HPDE6-E6E7 (cell line): ENCODE measurements around the gene ARHGAP18.
"Not testable (repeated sequence)": the region's sequence is repeated elsewhere in the genome, so short reads cannot be mapped to it uniquely, and the experiment has no call there.

Experiments used
- DNase-seq: peaks from one replicate; pipeline ENCODE4 v3.0.0; 2011; ENCODE audit warnings: missing footprints; ENCODE audit errors: extremely low spot score

Gene ARHGAP18

DNA sequence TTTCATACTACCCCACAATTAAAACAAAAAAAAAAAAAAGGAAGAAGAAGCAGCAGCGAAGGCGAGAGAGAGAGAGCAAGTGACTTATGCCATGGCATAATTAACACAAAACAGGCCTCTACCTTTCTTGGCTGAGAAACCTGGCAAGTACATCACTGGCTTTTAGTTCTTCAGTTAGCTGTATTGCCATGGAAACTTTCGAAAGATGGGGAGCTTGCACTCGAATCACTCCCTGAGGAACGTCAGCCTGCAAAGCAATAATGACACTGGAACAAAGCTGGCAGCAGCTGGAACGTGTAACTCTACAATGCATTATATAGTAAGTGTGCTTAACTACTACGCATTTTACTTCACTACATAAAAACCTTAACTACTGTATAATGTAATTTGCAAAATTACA lies 126.1 kb downstream of the ARHGAP18 start:
- DNase-seq: no peak

DNA sequence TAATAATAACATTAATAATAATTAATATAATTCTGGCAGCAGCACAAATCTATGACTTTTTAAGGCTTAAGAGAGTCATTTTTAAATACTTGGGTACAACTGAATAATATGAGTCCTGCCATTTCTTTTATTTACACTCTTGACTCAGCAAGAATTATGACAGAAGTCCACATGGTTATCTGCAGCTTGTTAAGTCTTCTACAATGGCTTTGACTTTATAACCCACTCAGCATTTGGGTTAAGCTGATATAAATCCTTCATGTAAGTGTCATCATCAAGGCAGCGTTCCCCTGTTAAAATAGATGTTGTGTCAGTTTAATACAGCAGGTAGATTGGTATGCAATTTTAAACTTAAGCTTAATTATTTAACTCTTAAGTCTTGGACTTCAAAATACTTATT lies 131.7 kb downstream of the ARHGAP18 start:
- no peak for DNase-seq

DNA sequence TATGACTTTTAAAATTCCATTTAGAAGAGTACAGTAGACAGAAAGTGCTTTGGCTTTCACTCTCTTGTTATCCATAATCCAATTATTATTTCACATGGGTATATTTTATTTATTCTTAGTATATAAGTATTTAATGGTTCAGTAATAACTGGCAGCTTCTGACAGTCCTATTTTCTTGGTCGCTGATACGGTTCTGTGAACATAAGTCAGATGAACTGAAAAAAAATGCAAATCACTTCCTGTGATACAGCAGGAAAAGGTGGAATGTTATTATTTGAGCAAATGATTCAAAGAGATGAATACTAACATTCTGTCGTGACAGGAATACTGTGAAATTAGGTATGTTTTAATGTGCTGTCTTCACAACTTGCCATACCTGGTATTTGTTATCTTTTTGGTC lies 132.3 kb downstream of the ARHGAP18 start:
- DNase-seq: no peak

DNA sequence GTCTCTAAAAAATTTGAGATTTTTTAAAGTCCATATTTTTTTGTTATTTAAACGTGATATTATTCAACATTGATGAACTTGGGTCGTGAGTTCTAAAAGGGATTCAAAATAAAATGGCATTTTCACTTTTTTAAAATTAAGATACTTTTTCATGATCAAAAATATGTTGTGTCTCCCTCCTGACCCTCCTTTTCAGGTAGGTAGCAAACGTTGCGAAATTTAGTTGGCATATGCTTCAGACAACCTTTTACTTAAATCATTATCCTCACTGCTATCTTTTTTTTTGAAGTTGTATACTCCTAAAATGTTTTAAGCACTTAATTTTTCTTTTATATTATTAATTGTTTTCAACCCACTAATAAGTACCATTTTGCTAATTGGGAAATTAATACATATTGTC lies 133.5 kb downstream of the ARHGAP18 start:
- DNase-seq: no peak

DNA sequence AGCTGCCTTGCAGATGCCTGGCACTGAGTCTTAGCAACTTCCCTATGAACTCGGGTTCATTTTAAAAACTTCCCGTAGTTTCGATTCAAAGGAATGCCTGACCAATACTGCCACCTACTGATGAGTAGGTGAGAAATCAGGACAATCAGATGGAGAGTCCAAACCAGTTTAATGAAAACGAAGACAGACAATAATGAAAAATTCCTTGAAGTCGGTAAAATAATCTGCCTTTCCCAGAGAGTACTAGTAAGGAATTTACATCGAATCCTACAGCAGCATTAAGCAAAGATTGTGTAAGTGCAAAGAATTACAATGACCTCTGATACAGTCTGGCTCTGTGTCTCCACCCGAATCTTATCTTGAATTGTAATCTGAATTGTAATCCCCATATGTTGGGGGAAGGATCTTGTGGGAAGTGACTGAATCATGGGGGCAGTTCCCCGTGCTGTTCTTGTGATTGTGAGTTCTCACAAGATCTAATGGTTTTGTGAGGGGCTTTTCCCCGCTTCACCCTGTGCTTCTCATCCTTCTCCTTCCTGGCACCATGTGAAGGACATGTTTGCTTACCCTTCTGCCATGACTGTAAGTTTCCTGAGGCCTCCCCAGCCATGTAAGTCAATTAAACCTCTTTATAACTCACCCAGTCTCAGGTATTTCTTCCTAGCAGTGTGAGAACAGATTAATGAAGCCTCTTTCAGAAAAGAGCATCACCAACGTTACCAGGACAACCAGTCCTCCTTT lies 134.4 kb downstream of the ARHGAP18 start:
- peak; percentile 22 for DNase-seq

DNA sequence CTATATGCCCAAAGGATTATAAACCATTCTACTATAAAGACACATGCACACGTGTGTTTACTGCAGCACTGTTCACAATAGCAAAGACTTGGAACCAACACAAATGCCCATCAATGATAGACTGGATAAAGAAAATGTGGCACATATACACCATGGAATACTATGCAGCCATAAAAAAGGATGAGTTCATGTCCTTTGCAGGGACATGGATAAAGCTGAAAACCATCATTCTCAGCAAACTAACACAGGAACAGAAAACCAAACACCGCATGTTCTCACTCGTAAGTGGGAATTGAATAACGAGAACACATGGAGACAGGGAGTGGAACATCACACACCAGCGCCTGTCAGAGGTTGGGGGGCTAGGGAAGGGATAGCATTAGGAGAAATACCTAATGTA lies 135.4 kb downstream of the ARHGAP18 start:
- not testable (repeated sequence) for DNase-seq

DNA sequence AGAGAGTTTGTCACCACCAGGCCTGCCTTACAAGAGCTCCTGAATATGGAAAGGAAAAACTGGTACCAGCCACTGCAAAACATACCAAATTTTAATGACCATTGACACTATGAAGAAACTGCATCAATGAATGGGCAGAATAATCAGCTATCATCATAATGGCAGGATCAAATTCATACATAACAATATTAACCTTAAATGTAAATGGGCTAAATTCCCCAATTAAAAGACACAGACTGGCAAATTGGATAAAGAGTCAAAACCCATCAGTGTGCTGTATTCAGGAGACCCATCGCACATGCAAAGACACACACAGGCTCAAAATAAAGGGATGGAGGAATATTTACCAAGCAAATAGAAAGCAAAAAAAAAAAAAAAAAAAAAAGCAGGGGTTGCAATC lies 139.0 kb downstream of the ARHGAP18 start:
- not testable (repeated sequence) for DNase-seq

DNA sequence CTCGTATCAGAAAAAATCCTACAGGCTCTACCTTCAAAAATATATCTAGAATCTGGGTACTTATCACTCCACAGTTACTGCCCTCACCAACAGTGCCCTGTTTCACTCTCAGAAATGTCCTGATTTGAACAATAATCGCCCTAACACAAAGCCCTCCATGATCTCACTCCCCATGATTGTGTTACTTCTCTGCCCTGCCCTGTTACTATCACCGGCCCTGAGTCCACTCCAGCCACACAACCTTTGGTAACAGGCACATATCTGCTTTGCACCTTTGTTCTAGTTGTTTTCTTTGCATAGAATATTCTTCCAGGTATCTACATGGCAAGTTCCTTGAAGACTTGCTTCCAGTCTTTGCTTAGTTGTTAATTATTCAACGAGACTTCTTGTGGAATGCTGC lies 142.0 kb downstream of the ARHGAP18 start:
- no peak for DNase-seq

DNA sequence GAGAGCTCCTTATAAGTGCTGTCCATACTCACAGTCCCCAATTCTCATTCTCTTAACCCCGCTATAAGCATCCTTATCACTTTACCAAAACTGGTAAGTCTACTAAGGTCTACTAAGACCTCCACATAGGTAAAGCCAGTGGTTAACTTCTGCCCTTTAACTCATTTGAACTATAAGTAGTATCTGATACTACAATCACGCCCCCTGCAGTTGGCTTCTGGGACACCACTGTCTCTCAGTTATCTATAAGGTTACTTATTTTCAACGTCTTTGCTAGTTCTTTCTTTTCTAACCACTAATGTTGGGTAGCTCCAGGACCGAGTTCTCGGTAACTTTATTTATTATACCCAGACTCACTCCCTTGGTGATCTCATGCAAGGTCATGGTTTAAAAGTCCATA lies 142.6 kb downstream of the ARHGAP18 start:
- DNase-seq: peak; percentile 10

DNA sequence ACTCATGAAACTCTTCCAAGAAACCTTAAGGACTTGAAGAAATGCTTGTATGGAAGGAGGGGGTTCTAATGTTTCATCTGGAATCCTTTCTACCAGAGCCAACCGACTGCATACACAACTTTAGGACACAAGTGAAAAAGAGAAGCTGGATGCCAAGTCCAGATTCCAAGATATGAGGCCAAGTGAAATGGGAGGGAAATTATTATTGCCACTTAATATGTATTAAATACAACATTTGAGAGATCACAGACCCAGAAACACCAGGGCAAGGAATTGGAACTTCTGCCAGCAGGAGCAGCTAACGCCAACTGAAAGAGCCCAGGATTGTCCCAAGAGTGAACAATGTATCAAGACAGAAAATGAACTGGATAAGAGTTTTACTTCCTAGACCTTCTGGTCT lies 144.2 kb downstream of the ARHGAP18 start:
- DNase-seq: no peak

DNA sequence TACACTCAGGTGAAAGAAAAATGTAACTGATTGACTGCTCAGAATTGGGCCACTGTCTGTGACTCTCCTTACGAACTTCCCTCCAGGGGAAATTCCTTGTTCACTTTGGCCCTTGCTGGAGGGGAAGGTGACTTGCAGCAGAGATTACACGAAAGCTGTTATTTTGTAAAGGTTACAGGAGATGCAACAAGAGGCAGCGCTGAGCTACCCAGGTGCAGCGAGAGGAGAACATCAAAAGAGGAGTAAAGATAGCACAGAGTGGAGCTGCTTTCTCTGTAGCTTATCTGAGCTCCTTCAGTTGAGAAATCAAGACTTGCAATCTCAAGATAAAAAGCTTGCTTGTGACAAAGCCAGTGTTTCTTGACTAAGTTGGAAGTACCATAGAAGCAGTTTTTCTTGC lies 144.6 kb downstream of the ARHGAP18 start:
- no peak for DNase-seq

DNA sequence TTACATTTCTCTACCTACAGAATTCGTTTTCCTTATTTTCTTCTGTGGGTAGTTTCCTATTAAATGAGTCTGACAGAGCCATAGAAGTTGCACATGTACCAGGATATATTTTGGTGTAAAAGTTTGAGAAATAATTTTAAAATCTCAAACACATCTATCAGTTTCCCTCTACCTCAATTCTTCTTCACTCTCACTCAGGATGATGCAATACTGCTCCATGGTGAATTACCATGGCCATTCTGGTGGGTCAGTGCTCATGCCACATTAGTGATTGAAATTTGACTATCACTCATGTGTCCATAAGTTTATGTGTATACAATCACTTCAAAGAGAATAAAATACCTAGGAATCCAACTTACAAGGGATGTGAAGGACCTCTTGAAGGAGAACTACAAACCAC lies 151.7 kb downstream of the ARHGAP18 start:
- DNase-seq: no peak

DNA sequence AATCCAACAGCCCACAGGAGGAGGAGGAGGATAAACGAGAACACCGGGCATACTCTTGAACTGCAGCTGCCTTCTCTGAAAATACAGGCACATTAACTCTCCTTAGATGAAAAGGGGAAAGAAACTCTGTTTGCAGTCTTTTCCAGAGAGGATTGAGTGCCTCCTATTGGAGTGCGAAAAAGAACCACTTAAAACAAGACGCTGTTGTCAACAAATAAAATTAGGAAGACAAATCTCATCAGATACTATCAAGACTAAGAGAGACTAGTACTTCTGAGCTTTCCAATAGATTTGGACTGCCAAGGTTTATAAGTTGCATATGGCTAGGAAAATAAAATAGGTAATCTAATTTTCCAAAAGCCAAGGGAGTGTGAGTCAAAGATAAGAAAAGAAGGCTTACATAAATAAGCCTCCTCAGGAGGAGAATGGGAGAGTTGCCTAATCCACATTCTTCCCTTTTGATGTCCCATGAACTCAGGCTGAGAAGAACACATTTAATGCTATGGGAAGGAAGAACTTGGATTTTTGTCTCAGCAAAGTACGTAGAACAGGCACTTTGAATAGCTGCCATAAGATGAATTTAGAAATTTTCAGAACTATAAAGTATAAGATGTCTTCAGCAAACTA lies 154.7 kb downstream of the ARHGAP18 start:
- no peak for DNase-seq

DNA sequence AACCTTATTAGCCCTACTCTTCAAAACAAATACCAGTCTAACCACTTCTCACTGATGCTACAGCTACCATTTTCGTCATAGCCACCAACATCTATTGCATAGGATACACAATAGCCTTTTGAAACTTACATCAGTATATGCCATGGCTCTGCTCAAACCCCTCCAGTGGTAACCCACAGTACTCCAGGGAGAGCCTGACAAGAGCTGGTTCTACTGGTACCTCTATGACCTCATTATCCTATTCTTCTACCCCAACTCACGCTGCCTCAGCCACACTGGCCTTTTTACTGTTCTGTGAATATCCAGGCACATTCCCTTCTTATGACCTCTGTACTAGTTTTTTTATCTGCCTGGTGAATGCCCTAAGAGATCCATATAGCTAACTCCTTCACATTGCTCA lies 157.6 kb downstream of the ARHGAP18 start:
- DNase-seq: no peak

DNA sequence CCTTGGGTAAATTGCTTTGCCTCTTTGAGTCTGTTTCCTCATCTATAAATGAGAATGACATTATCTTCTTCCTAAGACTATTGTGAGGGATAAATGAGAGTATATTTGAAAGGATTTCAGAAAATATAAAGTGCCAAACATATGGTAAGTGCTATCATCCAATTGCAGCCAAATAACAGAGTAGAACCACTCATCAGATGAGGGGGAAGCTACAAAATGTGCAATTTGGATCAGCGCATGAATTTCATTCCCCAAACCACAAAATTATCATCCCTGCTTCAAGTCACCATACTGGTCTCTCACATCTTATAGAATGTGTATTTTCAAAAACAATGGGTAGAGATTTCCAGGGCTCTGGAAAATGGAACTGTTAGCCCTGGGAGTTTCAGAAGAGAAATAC lies 158.5 kb downstream of the ARHGAP18 start:
- no peak for DNase-seq

DNA sequence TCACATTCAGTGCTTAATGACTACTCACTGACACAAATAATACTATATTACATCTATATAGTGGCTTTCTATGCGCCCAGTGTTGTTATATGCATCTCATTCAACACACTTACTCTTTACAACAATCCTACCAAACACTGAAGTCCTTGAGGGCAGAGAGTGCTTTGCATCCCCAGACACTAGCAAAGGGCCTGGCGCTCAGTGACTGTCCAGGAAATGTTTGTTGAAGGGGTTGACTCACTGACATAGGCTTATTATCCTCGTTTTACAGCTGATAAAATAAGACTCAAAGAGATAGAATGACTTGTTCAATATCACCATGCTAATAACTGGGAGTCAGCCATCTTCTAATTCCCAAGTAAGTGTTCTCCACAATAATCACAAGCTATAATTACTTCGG lies 163.3 kb downstream of the ARHGAP18 start:
- DNase-seq: no peak

DNA sequence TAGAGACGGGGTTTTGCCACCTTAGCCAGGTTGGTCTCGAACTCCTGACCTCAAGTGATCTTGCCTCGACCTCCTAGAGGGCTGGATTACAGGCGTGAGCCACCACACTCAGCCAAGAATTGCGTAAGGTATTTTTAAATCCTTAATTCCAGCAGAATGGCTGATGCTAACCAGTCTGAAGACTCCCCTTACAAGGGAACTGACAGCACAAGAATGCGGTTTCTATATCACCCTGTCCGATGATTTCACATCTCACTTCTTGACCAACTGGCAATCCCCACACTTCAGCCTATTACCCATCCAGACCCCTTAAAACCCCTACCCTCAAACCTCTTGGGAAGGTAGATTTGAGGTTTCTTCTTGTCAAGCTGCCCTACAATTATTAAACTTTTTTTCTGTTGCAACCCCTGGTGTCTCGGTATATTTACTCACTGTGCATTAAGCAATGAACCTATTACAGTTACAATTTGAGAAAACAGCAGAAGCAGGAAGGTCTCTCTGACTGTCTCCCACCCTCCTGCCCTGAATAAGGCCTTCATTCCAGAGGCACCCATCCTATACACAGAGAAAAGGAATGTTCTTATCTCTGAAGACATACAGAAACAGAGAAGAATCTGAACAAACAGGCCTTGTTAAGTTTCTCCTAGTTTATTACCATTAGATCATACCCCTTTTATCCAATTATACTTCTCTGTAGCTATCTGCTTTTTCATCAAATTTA lies 164.9 kb downstream of the ARHGAP18 start:
- no peak for DNase-seq

DNA sequence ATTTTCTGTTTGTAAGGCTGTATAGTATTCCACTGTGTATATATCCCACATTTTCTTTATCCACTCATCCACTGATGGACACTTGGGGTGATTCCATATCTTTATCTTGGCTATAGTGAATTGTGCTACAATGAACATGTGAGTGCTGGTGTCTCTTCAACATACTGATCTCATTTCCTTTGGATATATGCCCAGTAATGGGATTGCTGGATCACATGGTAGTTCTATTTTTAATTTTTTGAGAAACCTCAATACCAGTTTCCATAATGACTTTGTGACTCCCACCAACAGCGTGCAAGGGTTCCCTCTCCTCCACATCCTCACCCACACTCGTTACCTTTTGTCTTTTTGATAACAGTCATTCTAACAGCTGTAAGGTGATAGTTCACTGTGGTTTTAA lies 166.0 kb downstream of the ARHGAP18 start:
- DNase-seq: no peak

DNA sequence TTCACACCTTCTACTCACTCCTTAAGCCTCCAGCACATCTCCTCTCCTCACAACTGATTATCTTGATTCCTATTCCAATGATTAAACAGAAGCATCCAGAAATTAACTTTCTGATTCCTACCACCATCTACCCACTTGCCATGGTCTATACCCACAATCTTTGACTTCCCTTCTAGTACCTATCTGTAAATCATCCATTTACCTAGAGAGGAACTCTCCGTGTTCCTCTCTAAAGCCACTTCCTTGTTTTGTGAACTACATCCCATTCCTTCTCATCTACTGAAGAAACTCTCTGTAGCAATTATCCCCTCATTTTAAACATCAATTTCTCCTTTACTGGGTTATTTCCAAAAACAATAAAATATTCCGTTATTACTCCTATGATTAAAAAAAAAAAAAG lies 167.3 kb downstream of the ARHGAP18 start:
- no peak for DNase-seq

DNA sequence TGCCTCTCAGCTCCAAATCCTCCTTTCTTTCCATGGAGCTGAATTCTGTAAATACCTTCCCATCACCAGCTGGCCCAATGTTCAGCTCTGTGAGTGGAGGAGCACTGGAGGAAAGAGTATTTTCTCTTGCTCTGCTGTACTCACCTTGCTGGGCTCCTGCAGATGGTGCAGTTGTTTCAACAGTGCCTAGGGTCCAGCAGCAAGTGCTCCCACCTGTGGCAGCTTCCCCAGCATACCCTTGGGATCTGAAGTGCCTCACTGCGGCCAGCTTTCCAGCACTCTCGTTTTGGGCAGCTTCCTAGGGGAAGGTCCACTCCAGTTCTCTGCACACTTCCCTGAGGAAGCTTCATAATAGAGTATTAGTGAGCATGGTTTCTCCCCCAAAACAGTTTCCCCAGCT lies 170.9 kb downstream of the ARHGAP18 start:
- no peak for DNase-seq

DNA sequence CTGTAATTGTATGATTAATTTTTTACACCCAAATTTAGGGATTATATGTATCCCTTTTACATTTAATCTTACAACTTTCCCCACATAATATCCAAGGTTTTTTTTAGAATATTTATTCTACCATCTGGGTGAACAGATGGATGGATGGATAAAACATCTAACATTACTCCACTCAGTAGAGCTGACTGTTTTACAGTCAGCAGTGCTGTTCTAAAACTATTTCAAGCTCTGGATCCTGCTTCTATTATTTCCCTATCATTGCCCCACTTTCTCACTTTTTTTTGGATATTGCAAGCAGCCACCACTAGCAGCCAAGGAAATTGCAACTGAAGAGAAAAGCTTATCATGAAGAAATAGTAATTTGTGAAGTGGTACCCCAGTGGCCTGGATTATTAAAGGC lies 173.7 kb downstream of the ARHGAP18 start:
- DNase-seq: no peak

DNA sequence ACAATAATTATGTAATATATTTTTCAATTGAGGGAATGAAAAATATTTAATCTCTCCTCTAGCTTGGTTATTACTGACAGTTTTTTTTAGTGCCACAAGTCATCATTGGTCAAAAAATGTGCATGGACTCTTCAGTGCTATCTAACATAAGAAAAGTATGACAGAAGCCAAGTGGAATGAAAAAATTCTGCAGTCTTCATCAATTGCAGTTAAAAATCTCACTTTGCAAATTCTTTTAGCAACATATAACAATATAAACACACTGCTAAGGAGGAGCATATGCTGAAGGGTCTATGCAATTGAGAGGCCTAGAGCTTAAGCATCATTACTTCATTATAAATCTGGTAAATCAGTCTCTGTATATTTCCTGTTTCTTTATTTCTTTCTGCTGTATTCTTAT lies 175.1 kb downstream of the ARHGAP18 start:
- DNase-seq: no peak
